ENCODE measurements around the gene FOSL1. TPM values are rescaled to one million over a fixed set of nuclear protein-coding genes. Genes with fewer than 3 reads are reported as not detected.
A peak's percentile ranks its signal among the peaks of the same experiment; 100 is the strongest.

Gene FOSL1
- total RNA-seq, 2 experiments from 2014 or later = 0.88 TPM; not detected in 1

GRCh38 chr11:65859095-65859811, 40.9 kb downstream of the FOSL1 start:
- peaks cover 49% of the 10 kb centered on the region for H3K79me2 ChIP-seq (ENCODE audit: insufficient read depth, low read depth, low read length)
- peak overlapping the region; percentile 99 for H3K4me3 ChIP-seq (ENCODE audit: low read depth, low read length, poor library complexity, severe bottlenecking)
- peak overlapping the region; percentile 93 for H3K27ac ChIP-seq (ENCODE audit: low read depth, low read length, poor library complexity, severe bottlenecking)
- H3K9me2 ChIP-seq (ENCODE audit: insufficient read depth, low read length) = no peaks in the 10 kb centered on the region
- ChIA-PET CTCF (ENCODE audit: unreplicated experiment) (interaction anchor here (0.7 to 2.0 kb wide), 6 partner anchors 11 to 34 kb away, joined by 3 to 17 read pairs (median 4); partner anchors contain the start of genes CCDC85B and FIBP), POLR2A (interaction anchor here (0.6 to 3.9 kb wide), 11 partner anchors 13 to 396 kb away, joined by 3 to 59 read pairs (median 3); partner anchors contain the start of genes CCDC85B, FIBP and PCNX3)
- peaks cover 61% of the 10 kb centered on the region for H3K36me3 ChIP-seq (ENCODE audit: insufficient read depth, low read length)
- DNase-seq (ENCODE audit: low spot score) = peak; percentile 99
- peak overlapping the region; percentile 96 for H3K4me2 ChIP-seq (ENCODE audit: low read length)
- no peaks in the 10 kb centered on the region for H3K9me3 ChIP-seq (ENCODE audit: low read length)
- H2AFZ ChIP-seq (ENCODE audit: low read length) = peak overlapping the region; percentile 73
- intact Hi-C loops (cut with micrococcal nuclease; ENCODE audit: unreplicated experiment) = loop anchor here (1.0 to 5.0 kb wide), 7 partner anchors 29 to 408 kb away; partner anchors contain the start of genes BANF1, C11orf68, DRAP1 and EIF1AD
- TF ChIP-seq CTCF (conservative IDR thresholded peaks at IDR 0.05; ENCODE audit: low read length) = 0 out of 2 replicates have a peak, but pooled peaks have one; percentile 26
- TF ChIP-seq EZH2phosphoT487 (IDR thresholded peaks at IDR 0.05; ENCODE audit: borderline replicate concordance, low read depth, low read length) = no peak
- H4K20me1 ChIP-seq (ENCODE audit: insufficient read depth, low read length) = peaks cover 20% of the 10 kb centered on the region
- no TSS peak for BruUV-seq (replicated peaks)
- peaks cover 31% of the 10 kb centered on the region for H3K4me1 ChIP-seq (ENCODE audit: insufficient read depth, low read length, poor library complexity, severe bottlenecking)

GRCh38 chr11:65858681-65859087, 41.5 kb downstream of the FOSL1 start:
- no TSS peak for BruUV-seq (replicated peaks)
- peak; percentile 30 for DNase-seq (ENCODE audit: low spot score)
- no peaks in the 10 kb centered on the region for H3K9me3 ChIP-seq (ENCODE audit: low read length)
- no peaks in the 10 kb centered on the region for H3K9me2 ChIP-seq (ENCODE audit: insufficient read depth, low read length)
- H3K4me2 ChIP-seq (ENCODE audit: low read length) = peak overlapping the region; percentile 93
- intact Hi-C loops (cut with micrococcal nuclease; ENCODE audit: unreplicated experiment) = loop anchor here (1.0 to 5.0 kb wide), 9 partner anchors 30 to 409 kb away; partner anchors contain the start of genes BANF1, C11orf68, DRAP1 and EIF1AD
- CTCF ChIA-PET (ENCODE audit: unreplicated experiment) = interaction anchor here (1.0 to 2.0 kb wide), 2 partner anchors 15 to 29 kb away, joined by 5 to 24 read pairs; partner anchors contain the start of gene FIBP
- peak overlapping the region; percentile 73 for H2AFZ ChIP-seq (ENCODE audit: low read length)
- H3K4me1 ChIP-seq (ENCODE audit: insufficient read depth, low read length, poor library complexity, severe bottlenecking) = peaks cover 31% of the 10 kb centered on the region
- H3K36me3 ChIP-seq (ENCODE audit: insufficient read depth, low read length) = peaks cover 61% of the 10 kb centered on the region
- H4K20me1 ChIP-seq (ENCODE audit: insufficient read depth, low read length) = peaks cover 20% of the 10 kb centered on the region
- peak overlapping the region; percentile 99 for H3K4me3 ChIP-seq (ENCODE audit: low read depth, low read length, poor library complexity, severe bottlenecking)
- no peak for TF ChIP-seq EZH2phosphoT487 (IDR thresholded peaks at IDR 0.05; ENCODE audit: borderline replicate concordance, low read depth, low read length)
- TF ChIP-seq CTCF (conservative IDR thresholded peaks at IDR 0.05; ENCODE audit: low read length) = no peak
- POLR2A ChIA-PET = interaction anchor here (0.6 to 3.9 kb wide), 8 partner anchors 10 to 397 kb away, joined by 3 to 59 read pairs (median 4); partner anchors contain the start of genes CCDC85B and FIBP
- H3K79me2 ChIP-seq (ENCODE audit: insufficient read depth, low read depth, low read length) = peaks cover 50% of the 10 kb centered on the region
- peak overlapping the region; percentile 93 for H3K27ac ChIP-seq (ENCODE audit: low read depth, low read length, poor library complexity, severe bottlenecking)

Measured in OCI-LY7 (cell line).